HL-60 (cell line): ENCODE results near the gene KIAA0040.

Source experiments
- GABPA ChIP-seq: IDR thresholded peaks from 2 replicates; pipeline ENCODE4 v1.6.1; 2012; ENCODE audit warnings: low read depth
- POLR2AphosphoS5 ChIP-seq: IDR thresholded peaks from 2 replicates; pipeline ENCODE4 v1.6.1; 2012; ENCODE audit warnings: low read depth
- TF ChIP-seq, protein P1 (sequence below): IDR thresholded peaks from one replicate; pipeline ENCODE4 v1.5.1; 2011; ENCODE audit warnings: low read length, control low read depth, inconsistent platforms; ENCODE audit not compliant: insufficient read depth

- TF ChIP-seq GABPA = no peak
- TF ChIP-seq, protein P1, sequence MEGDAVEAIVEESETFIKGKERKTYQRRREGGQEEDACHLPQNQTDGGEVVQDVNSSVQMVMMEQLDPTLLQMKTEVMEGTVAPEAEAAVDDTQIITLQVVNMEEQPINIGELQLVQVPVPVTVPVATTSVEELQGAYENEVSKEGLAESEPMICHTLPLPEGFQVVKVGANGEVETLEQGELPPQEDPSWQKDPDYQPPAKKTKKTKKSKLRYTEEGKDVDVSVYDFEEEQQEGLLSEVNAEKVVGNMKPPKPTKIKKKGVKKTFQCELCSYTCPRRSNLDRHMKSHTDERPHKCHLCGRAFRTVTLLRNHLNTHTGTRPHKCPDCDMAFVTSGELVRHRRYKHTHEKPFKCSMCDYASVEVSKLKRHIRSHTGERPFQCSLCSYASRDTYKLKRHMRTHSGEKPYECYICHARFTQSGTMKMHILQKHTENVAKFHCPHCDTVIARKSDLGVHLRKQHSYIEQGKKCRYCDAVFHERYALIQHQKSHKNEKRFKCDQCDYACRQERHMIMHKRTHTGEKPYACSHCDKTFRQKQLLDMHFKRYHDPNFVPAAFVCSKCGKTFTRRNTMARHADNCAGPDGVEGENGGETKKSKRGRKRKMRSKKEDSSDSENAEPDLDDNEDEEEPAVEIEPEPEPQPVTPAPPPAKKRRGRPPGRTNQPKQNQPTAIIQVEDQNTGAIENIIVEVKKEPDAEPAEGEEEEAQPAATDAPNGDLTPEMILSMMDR = no peak
- no peak for TF ChIP-seq POLR2AphosphoS5
Measured at GRCh38 chr1:175163702-175164101, 28.9 kb downstream of the KIAA0040 start.
